GM18502 (cell line): ENCODE results near the gene PDE6D.

Experiments used
- ATAC-seq: cut with Tn5 transposase; IDR thresholded peaks from one replicate; pipeline ENCODE4 v1.9.1; 2021; ENCODE audit warnings: mild to moderate bottlenecking; ENCODE audit not compliant: unreplicated experiment, poor library complexity

The PDE6D gene

GRCh38 chr2:231780909-231781797, at the start of gene PDE6D:
Gene PDE6D (minus strand): TSS chr2:231781282. CDS start chr2:231781114, 168 bp downstream.
- ATAC-seq, result peak; percentile 94

- no peak for ATAC-seq
These were observed 40.8 kb upstream of the PDE6D start for GRCh38 chr2:231821908-231822307.

- ATAC-seq, result no peak
These were observed 39.8 kb upstream of the PDE6D start for GRCh38 chr2:231820786-231821303.

- no peak for ATAC-seq
These were observed 38.5 kb upstream of the PDE6D start for GRCh38 chr2:231819447-231820042.

- no peak for ATAC-seq
These were observed 35.4 kb upstream of the PDE6D start for GRCh38 chr2:231816327-231817026.

GRCh38 chr2:231810905-231811304, 29.8 kb upstream of the PDE6D start:
- ATAC-seq, result no peak

GRCh38 chr2:231807020-231807419, 25.9 kb upstream of the PDE6D start:
- ATAC-seq, result no peak

GRCh38 chr2:231803501-231804138, 22.5 kb upstream of the PDE6D start:
- no peak for ATAC-seq

- no peak for ATAC-seq
These were observed 19.5 kb upstream of the PDE6D start for GRCh38 chr2:231800493-231801091.

- ATAC-seq, result no peak
These were observed 14.6 kb upstream of the PDE6D start for GRCh38 chr2:231795525-231796327.

- ATAC-seq, result no peak
These were observed 13.3 kb upstream of the PDE6D start for GRCh38 chr2:231794383-231794782.

GRCh38 chr2:231791107-231791506, 10.0 kb upstream of the PDE6D start:
- no peak for ATAC-seq

- no peak for ATAC-seq
These were observed 5.8 kb upstream of the PDE6D start for GRCh38 chr2:231786917-231787292.

GRCh38 chr2:231786177-231786916, 5.3 kb upstream of the PDE6D start, which contains the start of gene COPS7B:
Gene COPS7B (plus strand): TSS chr2:231786445. CDS start chr2:231788571, 2,126 bp downstream.
- ATAC-seq, result peak; percentile 62

GRCh38 chr2:231785822-231786176, 4.7 kb upstream of the PDE6D start:
- ATAC-seq, result peak; percentile 6

- no peak for ATAC-seq
These were observed 4.3 kb upstream of the PDE6D start for GRCh38 chr2:231785413-231785812.

- ATAC-seq, result no peak
These were observed 980 bp upstream of the PDE6D start for GRCh38 chr2:231781798-231782726.
